HG02610 (cell line): Measurements from ENCODE around the gene NAV1.
"Not testable (repeated sequence)": the region's sequence is repeated elsewhere in the genome, so short reads cannot be mapped to it uniquely, and the experiment has no call there.

ENCODE experiments used
- ATAC-seq: cut with Tn5 transposase; IDR thresholded peaks from one replicate; pipeline ENCODE4 v1.9.1; 2021; ENCODE audit warnings: mild to moderate bottlenecking, moderate library complexity; ENCODE audit not compliant: unreplicated experiment

NAV1 gene

GRCh38 chr1:201538612-201539551, at the start of gene NAV1:
Gene NAV1 (plus strand): TSS chr1:201539127. CDS start chr1:201622885, 83,758 bp downstream.
- ATAC-seq: no peak

GRCh38 chr1:201489643-201490261, 49.2 kb upstream of the NAV1 start:
- no peak for ATAC-seq

- no peak for ATAC-seq
These were observed 48.2 kb upstream of the NAV1 start for GRCh38 chr1:201490708-201491131.

- no peak for ATAC-seq
These were observed 46.9 kb upstream of the NAV1 start for GRCh38 chr1:201491896-201492511.

GRCh38 chr1:201493026-201493656, 45.8 kb upstream of the NAV1 start:
- ATAC-seq: not testable (repeated sequence)

GRCh38 chr1:201493757-201494617, 44.9 kb upstream of the NAV1 start:
- no peak for ATAC-seq

GRCh38 chr1:201495551-201496295, 43.2 kb upstream of the NAV1 start:
- no peak for ATAC-seq

GRCh38 chr1:201496296-201496690, 42.6 kb upstream of the NAV1 start:
- ATAC-seq: no peak

GRCh38 chr1:201497935-201498509, 40.9 kb upstream of the NAV1 start:
- ATAC-seq: no peak

- ATAC-seq: no peak
These were observed 40.3 kb upstream of the NAV1 start for GRCh38 chr1:201498621-201499020.

GRCh38 chr1:201499191-201499590, 39.7 kb upstream of the NAV1 start:
- no peak for ATAC-seq

- ATAC-seq: no peak
These were observed 38.9 kb upstream of the NAV1 start for GRCh38 chr1:201499795-201500669.

- no peak for ATAC-seq
These were observed 38.2 kb upstream of the NAV1 start for GRCh38 chr1:201500670-201501120.

- no peak for ATAC-seq
These were observed 37.8 kb upstream of the NAV1 start for GRCh38 chr1:201501144-201501543.

GRCh38 chr1:201501812-201502510, 37.0 kb upstream of the NAV1 start:
- no peak for ATAC-seq

- ATAC-seq: no peak
These were observed 36.4 kb upstream of the NAV1 start for GRCh38 chr1:201502511-201502857.

- ATAC-seq: no peak
These were observed 35.3 kb upstream of the NAV1 start for GRCh38 chr1:201503397-201504176.
